Endothelial cell of umbilical vein (primary cell): ENCODE data around the gene B9D1. TPM values are rescaled to one million over a fixed set of nuclear protein-coding genes. Genes with fewer than 3 reads are reported as not detected.

Experiments used
- BruUV-seq: library from RNA; stranded (reverse); fragments of 400-500 nt; replicated peaks from 2 replicates; lab custom pipeline; 2021; lab: Mats Ljungman, UMichigan
- CTCF ChIA-PET: fragments of 300-600, 350-600 bp; sonication (Branson Sonifier 250); formaldehyde crosslinking; loops from one replicate; lab custom pipeline; 2021; ENCODE audit warnings: antibody characterized with exemption, inconsistent platforms; lab: Charles Lee
- POLR2A ChIA-PET: fragments of 300-600, 350-600 bp; sonication (Branson Sonifier 250); formaldehyde crosslinking; loops from one replicate; lab custom pipeline; 2021; ENCODE audit warnings: antibody characterized with exemption, inconsistent platforms; lab: Charles Lee
- DNase-seq: peaks from one replicate; pipeline ENCODE4 v3.0.0-alpha.2; 2011; ENCODE audit warnings: low read depth, low spot score
- FAIRE-seq: peaks from 2 replicates; lab custom pipeline; 2011; peaks lifted over from hg19 to GRCh38; lab: Jason Lieb, UNC
- H2AFZ ChIP-seq: 2 replicates; pipeline ENCODE4 v1.6.0; 2012; ENCODE audit warnings: low read depth, low read length, control low read depth, inconsistent platforms
- H3K27ac ChIP-seq: 2 replicates; pipeline ENCODE4 v1.5.1; 2011; ENCODE audit warnings: low read depth, mild to moderate bottlenecking, control low read depth, low read length, moderate library complexity; ENCODE audit not compliant: insufficient read depth
- H3K27me3 ChIP-seq, 2 experiments: 2 replicates each; pipeline versions ENCODE4 v1.6.0 to v1.6.1; 2011; ENCODE audit warnings: low read length in 2 of 2, mixed read lengths in 1 of 2; ENCODE audit not compliant: control insufficient read depth in 2 of 2, insufficient read depth in 2 of 2
- H3K36me3 ChIP-seq, 2 experiments: 2 replicates in 1 of 2; 3 replicates in 1 of 2; pipeline ENCODE4 v1.5.1; 2011; ENCODE audit warnings: low read length in 2 of 2, mild to moderate bottlenecking in 1 of 2, moderate library complexity in 1 of 2; ENCODE audit not compliant: control insufficient read depth in 2 of 2, insufficient read depth in 2 of 2; ENCODE audit errors: extremely low read depth in 1 of 2
- H3K4me1 ChIP-seq: 3 replicates; pipeline ENCODE4 v1.5.1; 2011; ENCODE audit warnings: mild to moderate bottlenecking, low read length; ENCODE audit not compliant: control insufficient read depth, insufficient read depth; ENCODE audit errors: extremely low read depth
- H3K4me2 ChIP-seq: 2 replicates; pipeline ENCODE4 v1.6.1; 2011; ENCODE audit warnings: low read length, control low read depth, mixed read lengths; ENCODE audit not compliant: insufficient read depth
- H3K4me3 ChIP-seq, 3 experiments: fragments of 200-600 bp in 1 of 3; sonication (generic), shearing (Covaris generic) in 1 of 3; replicated peaks in 1 of 3; 2 replicates each; pipeline ENCODE4 v1.5.1; 2011 to 2016; ENCODE audit warnings: control low read depth in 3 of 3, low read length in 3 of 3, mild to moderate bottlenecking in 2 of 3, inconsistent platforms in 1 of 3, low read depth in 1 of 3, moderate library complexity in 1 of 3; ENCODE audit not compliant: insufficient read depth in 1 of 3
- H3K79me2 ChIP-seq: 2 replicates; pipeline ENCODE4 v1.6.0; 2012; ENCODE audit warnings: low read length, inconsistent platforms; ENCODE audit not compliant: control insufficient read depth, insufficient read depth
- H3K9ac ChIP-seq: replicated peaks from 2 replicates; pipeline ENCODE3; 2011; ENCODE audit warnings: low read length, control low read depth; ENCODE audit not compliant: insufficient read depth; ENCODE audit errors: extremely low read depth
- H3K9me1 ChIP-seq: replicated peaks from 3 replicates; pipeline ENCODE4 v1.6.0; 2011; ENCODE audit warnings: mild to moderate bottlenecking, low read length; ENCODE audit not compliant: control insufficient read depth, insufficient read depth; ENCODE audit errors: extremely low read depth
- H3K9me3 ChIP-seq: replicated peaks from 2 replicates; pipeline ENCODE4 v1.5.1; 2012; ENCODE audit warnings: low read length, inconsistent platforms; ENCODE audit not compliant: control insufficient read depth, insufficient read depth
- H4K20me1 ChIP-seq: replicated peaks from 2 replicates; pipeline ENCODE3; 2011; ENCODE audit warnings: mild to moderate bottlenecking, low read length; ENCODE audit not compliant: control insufficient read depth, insufficient read depth; ENCODE audit errors: extremely low read depth
- CTCF ChIP-seq, 2 donors: IDR thresholded peaks; 1 replicate in 1 of 2; 2 replicates in 1 of 2; pipeline ENCODE4 v1.5.1; 2011; ENCODE audit warnings: low read length in 2 of 2, mild to moderate bottlenecking in 2 of 2, moderate library complexity in 2 of 2, control low read depth in 1 of 2, inconsistent platforms in 1 of 2, low read depth in 1 of 2; ENCODE audit not compliant: insufficient read depth in 1 of 2; ENCODE audit errors: extremely low read depth in 1 of 2
- EZH2 ChIP-seq: IDR thresholded peaks from 2 replicates; pipeline ENCODE4 v1.6.1; 2012; ENCODE audit warnings: borderline replicate concordance, low read depth, mild to moderate bottlenecking, moderate library complexity, low read length, inconsistent platforms; ENCODE audit not compliant: severe bottlenecking
- FOS ChIP-seq: IDR thresholded peaks from 2 replicates; pipeline ENCODE4 v1.6.1; 2011; ENCODE audit warnings: mild to moderate bottlenecking, low read length, moderate library complexity, borderline replicate concordance; ENCODE audit not compliant: insufficient read depth
- GATA2 ChIP-seq: IDR thresholded peaks from 2 replicates; pipeline ENCODE4 v1.7.0; 2011; ENCODE audit warnings: low read depth, mild to moderate bottlenecking, moderate library complexity, mixed read lengths, low read length; ENCODE audit not compliant: insufficient read length, insufficient read depth
- JUN ChIP-seq: IDR thresholded peaks from 2 replicates; pipeline ENCODE4 v1.6.1; 2011; ENCODE audit warnings: borderline replicate concordance, low read depth; ENCODE audit not compliant: insufficient read length, insufficient read depth
- MAX ChIP-seq: IDR thresholded peaks from 2 replicates; pipeline ENCODE4 v1.6.1; 2011; ENCODE audit not compliant: insufficient read depth, insufficient read length
- MYC ChIP-seq: IDR thresholded peaks from one replicate; pipeline ENCODE4 v1.6.1; 2011; ENCODE audit warnings: mild to moderate bottlenecking, low read depth, low read length
- POLR2A ChIP-seq: IDR thresholded peaks from 2 replicates; pipeline ENCODE4 v1.6.1; 2012; ENCODE audit warnings: low read depth, mild to moderate bottlenecking, control low read depth, low read length
- POLR2AphosphoS5 ChIP-seq: IDR thresholded peaks from 2 replicates; pipeline ENCODE4 v1.6.1; 2012; ENCODE audit warnings: low read depth, mild to moderate bottlenecking, control low read depth, low read length, moderate library complexity; ENCODE audit not compliant: insufficient read depth
- dilution Hi-C: fragments of 300-500 bp; cut with MboI; formaldehyde crosslinking; loops from one replicate; pipeline ENCODE4 v1.15.0; 2019; ENCODE audit warnings: low sequenced_read_pairs; ENCODE audit not compliant: extremely low pct_ligation_motif_present
- intact Hi-C: fragments of 100-400 bp; cut with micrococcal nuclease; formaldehyde crosslinking; loops from one replicate; pipeline ENCODE4 v1.10.0; 2022
- polyA plus RNA-seq, 4 experiments: library from polyadenylated mRNA; depleted of rRNA in 3 of 4; stranded (reverse) in 3 of 4; unstranded in 1 of 4; fragments of >200 nt; gene quantifications; 2 replicates each; pipeline versions ENCODE4 v1.2.1 to v1.2.3, GENCODE V29; 2011 to 2012; ENCODE audit warnings: missing spikeins in 1 of 4
- total RNA-seq: library from RNA; stranded (reverse); gene quantifications from 2 replicates; pipeline ENCODE4 v1.2.3, GENCODE V29; 2021

The B9D1 gene
- total and polyA plus RNA-seq, 2 donors (not counting 3 experiments of a cell fraction or from before 2014, with no cell fraction given), result 20.5 to 55.8 TPM

GRCh38 chr17:19331134-19331533, 31.4 kb downstream of the B9D1 start:
- no peak overlapping the region for H3K4me3 ChIP-seq
- POLR2A ChIA-PET, result no interaction called here

More at GRCh38 chr17:19331134-19331533, 31.4 kb downstream of the B9D1 start:
- Histone ChIP-seq H3K4me2 (no peak overlapping the region), H3K4me1 (no peaks in the 10 kb centered on the region), H2AFZ (no peak overlapping the region), H3K36me3 (peaks cover 0 to 10% of the 10 kb centered on the region in 2 experiments), H3K27me3 (no peaks in the 10 kb centered on the region), H4K20me1 (no peaks in the 10 kb centered on the region), H3K9me1 (no peaks in the 10 kb centered on the region), H3K9ac (no peak overlapping the region), H3K9me3 (no peaks in the 10 kb centered on the region), H3K79me2 (no peaks in the 10 kb centered on the region), H3K27ac (no peak overlapping the region)
- BruUV-seq, result no TSS peak
- CTCF ChIA-PET, result interaction anchor here (1.0 kb wide), 2 partner anchors 10 to 28 kb away, joined by 3 read pairs; no protein-coding TSS in a partner anchor
- intact Hi-C loops, result no loop called here
- FAIRE-seq, result no peak
- no peak for DNase-seq
- TF ChIP-seq FOS (no peak), GATA2 (no peak), CTCF (IDR thresholded peaks at IDR 0.05; ENCODE audit: extremely low read depth in 1 of 2, insufficient read depth in 1 of 2, low read depth in 1 of 2, low read length in 2 of 2) (no peak), MAX (no peak), EZH2 (no peak), MYC (no peak), POLR2AphosphoS5 (no peak), JUN (no peak), POLR2A (no peak)
- dilution Hi-C loops, result no loop called here
